Colon (tissue), 2 donors: ENCODE measurements around the gene IFFO2.

Experiments used
- FAIRE-seq: peaks from 2 replicates; lab custom pipeline; 2012; peaks lifted over from hg19 to GRCh38; lab: Jason Lieb, UNC
- donor health status: control.
- donor health status: control.

The IFFO2 gene

DNA sequence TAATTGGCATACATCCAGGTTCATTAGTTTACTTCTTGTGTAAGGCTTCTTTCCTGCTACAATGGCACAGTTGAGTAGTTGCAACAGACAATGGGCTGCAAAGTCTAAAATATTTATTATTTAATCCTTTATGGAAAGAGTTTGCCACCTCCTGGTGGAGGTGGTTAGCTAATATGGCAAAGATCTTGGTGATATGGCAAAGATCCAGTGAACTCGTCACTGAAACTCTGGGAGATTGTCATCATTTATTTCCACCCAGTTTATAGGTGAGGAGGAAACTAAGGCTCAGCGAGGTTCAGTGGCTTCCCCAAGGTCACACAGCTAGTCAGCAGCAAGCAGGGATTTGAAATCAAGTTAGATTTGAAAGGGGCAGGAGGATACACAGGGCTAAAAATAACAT lies 16.1 kb upstream of the IFFO2 start:
- FAIRE-seq: no peak

- no peak for FAIRE-seq
These were observed 14.3 kb upstream of the IFFO2 start for GRCh38 chr1:18970762-18971161.

- FAIRE-seq: no peak
These were observed 13.9 kb upstream of the IFFO2 start for GRCh38 chr1:18970358-18970757.

- no peak for FAIRE-seq
These were observed 10.7 kb upstream of the IFFO2 start for GRCh38 chr1:18967066-18967690.

DNA sequence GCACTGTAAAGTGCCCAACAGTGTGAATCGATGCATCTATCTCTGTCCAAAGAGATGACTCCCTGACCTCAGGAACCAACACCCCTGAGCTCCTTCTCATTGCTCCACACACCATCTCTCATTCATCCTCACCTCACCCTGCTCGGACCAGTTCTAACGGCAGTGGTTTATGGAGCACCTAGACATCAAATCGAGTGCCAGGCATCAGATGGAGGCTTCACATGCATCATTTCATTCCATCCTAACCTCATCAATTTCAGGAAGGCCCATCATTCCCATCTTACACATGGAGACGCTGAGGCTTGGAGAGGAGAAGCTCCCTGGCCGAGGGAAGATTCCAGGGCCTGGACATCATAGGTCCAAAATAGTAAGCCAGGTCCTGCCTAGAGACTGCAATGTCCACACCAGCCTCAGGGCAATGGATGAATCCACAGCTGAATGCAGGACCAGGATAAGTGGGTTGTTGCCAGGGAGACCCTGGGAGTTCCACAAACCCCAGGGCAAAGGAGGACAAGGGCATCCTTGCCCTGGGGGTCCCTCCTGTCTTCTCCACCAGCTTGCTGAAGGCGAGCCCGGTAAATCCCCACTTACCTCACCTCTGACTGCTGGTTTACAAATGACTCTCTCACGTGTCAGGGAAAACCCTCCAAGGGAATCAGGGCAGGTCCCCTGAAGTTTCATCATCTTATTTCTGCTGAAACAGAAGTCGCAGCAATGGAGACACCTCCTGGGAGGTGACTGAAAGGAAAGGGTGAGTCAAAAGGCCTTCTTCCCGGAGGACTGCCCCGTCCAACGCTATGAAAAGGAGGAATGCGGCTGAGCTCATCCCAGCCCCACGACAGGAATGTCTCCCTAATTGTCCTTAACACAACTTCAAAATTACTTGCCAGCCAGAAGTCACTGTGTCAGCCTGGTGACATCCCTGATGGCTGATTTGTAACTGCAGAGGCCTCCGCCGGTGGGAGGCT lies 9.0 kb upstream of the IFFO2 start:
- no peak for FAIRE-seq

DNA sequence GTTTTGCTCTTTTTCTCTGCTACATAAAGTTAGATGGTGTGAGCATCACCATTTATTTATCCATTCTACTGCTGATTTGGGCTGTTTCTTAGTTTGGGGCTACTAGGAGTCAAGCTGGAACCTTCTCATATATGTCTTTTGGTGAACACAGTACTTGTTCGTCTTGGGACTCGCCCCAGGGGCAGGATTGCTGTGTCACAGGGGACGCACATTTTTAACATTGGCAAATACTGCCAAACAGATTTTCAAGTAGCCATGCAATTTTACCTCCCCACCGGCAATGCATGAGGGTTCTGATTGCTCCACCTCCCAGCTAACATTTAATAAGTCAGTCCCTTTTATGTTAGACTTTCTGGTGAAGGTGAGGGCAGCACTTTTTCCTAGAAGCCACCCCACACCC lies 7.5 kb upstream of the IFFO2 start:
- FAIRE-seq: no peak

DNA sequence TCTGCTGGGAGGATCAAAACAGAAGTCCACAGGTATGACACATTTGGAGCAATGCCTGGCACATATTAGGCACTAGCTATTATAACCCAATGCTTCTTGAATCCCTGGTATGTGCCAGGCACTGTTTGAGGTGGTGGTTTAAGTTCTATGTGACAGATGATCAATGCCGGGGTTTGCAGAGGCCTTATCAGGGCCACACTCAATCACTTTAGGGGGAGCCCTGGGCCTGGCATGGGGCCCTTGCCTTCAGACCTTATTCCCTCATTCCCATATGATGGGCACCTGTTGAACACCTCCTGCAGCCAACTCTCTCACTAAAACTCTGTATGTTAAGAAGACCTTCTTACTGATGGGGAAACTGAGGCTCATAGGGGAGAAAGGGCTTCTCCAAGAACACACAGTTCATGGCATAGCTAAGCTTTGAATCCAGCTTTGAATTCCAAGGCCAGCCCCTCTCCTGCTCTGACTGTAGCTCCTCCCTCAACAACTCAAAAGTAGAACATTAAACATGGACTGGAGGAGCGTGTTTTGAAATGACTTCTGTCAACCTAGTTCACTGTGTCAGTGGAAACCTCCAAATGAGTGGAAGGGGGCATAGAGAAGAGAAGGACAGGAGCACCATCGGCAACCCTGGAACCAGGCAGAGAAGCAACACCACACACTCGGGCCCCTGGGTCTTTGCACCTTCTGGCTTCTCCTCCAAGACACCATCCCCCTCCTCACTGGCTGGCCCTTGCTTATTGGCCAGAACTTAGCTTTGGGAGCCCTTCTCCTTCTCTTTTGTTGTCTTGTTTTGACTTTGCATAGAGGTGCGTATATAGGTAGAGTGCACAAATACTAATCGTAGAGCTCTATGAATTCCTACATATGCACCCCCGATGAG lies 6.6 kb upstream of the IFFO2 start:
- no peak for FAIRE-seq

GRCh38 chr1:18962121-18962721 lies 5.7 kb upstream of the IFFO2 start:
- FAIRE-seq: no peak

DNA sequence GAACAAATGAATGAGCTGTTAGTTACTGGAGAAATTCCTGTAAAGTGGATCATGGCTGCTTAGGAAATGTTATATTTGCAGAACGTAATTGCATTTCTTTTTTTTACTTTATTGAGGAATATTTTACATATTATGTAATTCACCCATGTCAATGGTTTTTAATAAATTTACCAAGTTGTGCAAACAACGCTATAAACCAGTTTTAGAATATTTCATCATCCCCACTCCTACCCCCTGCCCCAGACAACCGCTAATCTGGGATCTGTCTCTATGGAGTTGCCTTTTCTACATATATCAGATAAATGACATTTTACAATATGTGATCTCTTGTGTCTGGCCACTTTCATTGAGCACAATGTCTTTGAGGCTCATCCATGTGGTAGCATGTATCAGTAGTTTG lies 4.3 kb upstream of the IFFO2 start:
- no peak for FAIRE-seq

- FAIRE-seq: no peak
These were observed 3.9 kb upstream of the IFFO2 start for GRCh38 chr1:18960409-18960808.

DNA sequence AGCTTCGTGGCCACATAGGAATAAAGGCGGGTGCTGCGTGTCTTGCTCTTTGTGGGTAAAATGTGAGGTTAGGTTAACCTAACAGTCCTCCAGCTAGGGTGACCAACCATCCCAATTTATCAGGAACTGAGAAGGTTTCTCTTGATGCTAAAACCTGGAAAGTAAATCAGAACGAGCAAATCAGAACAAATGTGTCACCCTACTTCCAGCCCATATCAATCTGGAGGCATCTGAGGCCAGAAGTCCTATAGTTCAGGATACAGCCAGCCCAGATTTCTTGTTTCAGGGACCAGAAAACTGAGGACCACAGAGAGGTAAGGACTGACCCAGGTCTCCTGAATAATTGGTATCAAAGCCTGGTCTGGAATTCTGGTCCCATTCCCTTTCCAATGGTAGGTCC lies 3.1 kb upstream of the IFFO2 start:
- no peak for FAIRE-seq

- no peak for FAIRE-seq
These were observed 1.2 kb upstream of the IFFO2 start for GRCh38 chr1:18957532-18958300.

GRCh38 chr1:18957136-18957521 lies 653 bp upstream of the IFFO2 start:
- FAIRE-seq: no peak

DNA sequence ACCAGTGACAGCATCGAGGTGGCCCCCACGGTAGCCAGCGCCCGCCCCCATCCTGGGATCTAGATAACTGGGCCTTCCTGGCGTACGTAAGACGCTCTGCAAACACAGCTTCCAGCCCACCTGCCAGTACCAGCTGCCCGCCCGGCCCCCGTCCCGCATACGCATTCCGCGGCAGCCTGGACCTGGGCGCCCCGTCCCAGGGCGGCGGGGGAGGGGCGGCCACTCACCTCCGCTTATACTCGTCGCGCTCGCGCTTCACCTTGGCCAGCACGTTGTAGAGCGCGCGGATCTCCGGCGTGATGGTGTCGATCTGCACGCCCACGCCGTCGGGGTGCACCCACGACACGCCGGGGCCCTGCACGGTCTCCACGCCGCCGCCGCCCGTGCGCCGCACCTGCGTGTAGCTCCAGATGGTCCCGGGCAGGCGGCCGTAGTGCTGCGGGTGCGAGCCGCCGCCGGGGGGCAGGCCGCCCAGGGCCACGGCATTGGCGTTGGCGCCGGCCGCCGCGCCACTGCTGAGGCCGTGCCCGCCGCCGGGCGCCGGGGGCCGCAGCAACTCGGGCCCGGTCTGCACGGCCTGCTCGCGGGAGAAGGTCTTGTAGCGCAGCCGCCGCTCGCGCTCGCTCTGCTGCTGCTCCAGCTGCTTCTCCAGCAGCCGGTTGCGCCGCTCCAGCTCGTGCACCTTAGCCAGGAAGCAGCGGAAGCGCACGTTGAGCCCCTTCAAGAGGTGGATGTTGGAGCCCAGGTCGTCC lies 859 bp downstream of the IFFO2 start:
- no peak for FAIRE-seq

DNA sequence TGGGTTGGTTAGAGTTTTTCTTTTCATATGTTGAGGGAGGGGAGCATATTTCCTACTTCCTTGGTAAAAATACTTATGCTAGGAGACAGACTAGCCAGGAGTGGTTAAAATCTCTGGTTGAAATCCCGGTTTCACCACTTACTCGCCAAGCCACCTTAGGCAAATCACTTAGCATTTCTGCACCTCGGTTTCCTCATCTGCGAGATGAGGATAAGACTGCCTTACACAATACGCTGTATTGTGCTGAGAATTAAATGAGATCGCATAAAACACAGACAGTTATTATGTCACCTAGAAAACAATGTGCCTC lies 1.4 kb downstream of the IFFO2 start:
- no peak for FAIRE-seq

- FAIRE-seq: no peak
These were observed 2.0 kb downstream of the IFFO2 start for GRCh38 chr1:18954270-18955071.

- no peak for FAIRE-seq
These were observed 2.7 kb downstream of the IFFO2 start for GRCh38 chr1:18953731-18954231.

- no peak for FAIRE-seq
These were observed 4.6 kb downstream of the IFFO2 start for GRCh38 chr1:18951818-18952391.

GRCh38 chr1:18951416-18951815 lies 5.1 kb downstream of the IFFO2 start:
- no peak for FAIRE-seq
